ENCODE results near the gene KSR1. TPM values are rescaled to one million over a fixed set of nuclear protein-coding genes. Genes with fewer than 3 reads are reported as not detected.
"Not testable (repeated sequence)": the region's sequence is repeated elsewhere in the genome, so short reads cannot be mapped to it uniquely, and the experiment has no call there.

The KSR1 gene
- total RNA-seq, 2 donors from 2014 or later = 132 to 194 TPM

- H3K36me3 Mint-ChIP-seq = peaks cover 25 to 85% of the 10 kb centered on the region in 2 donors
- no peak for DNase-seq (ENCODE audit: low spot score in 2 of 2)
These were observed 157.2 kb downstream of the KSR1 start for GRCh38 chr17:27613433-27613832.

GRCh38 chr17:27615121-27615520 lies 158.9 kb downstream of the KSR1 start:
- H3K9me3 Mint-ChIP-seq = no peaks in the 10 kb centered on the region
- ATAC-seq = peak in 1 of 2 donors; percentile 63
- peak overlapping the region; percentile 56 for H3K27ac Mint-ChIP-seq
- DNase-seq (ENCODE audit: low spot score in 2 of 2) = no peak
- H3K36me3 Mint-ChIP-seq = peaks cover 17 to 78% of the 10 kb centered on the region in 2 donors

More at GRCh38 chr17:27613433-27613832, 157.2 kb downstream of the KSR1 start:
- Mint-ChIP-seq H3K27ac (no peak overlapping the region), H3K9me3 (no peaks in the 10 kb centered on the region)
- ATAC-seq = no peak

- ATAC-seq (no peak), DNase-seq (ENCODE audit: low spot score in 2 of 2) (no peak)
- Mint-ChIP-seq H3K9me3 (no peaks in the 10 kb centered on the region), H3K27ac (peak overlapping the region; percentile 33 to 56), H3K36me3 (peaks cover 17 to 79% of the 10 kb centered on the region in 2 donors)
These were observed 160.2 kb downstream of the KSR1 start for GRCh38 chr17:27616414-27616813.

GRCh38 chr17:27618417-27618816 lies 162.2 kb downstream of the KSR1 start:
- no peak for ATAC-seq
- H3K36me3 Mint-ChIP-seq = peaks cover 25 to 82% of the 10 kb centered on the region in 2 donors
- H3K27ac Mint-ChIP-seq = peak overlapping the region in 1 of 2 donors; percentile 68
- no peak for DNase-seq (ENCODE audit: low spot score in 2 of 2)
- H3K9me3 Mint-ChIP-seq = no peaks in the 10 kb centered on the region

- Mint-ChIP-seq H3K36me3 (peaks cover 28 to 71% of the 10 kb centered on the region in 2 donors), H3K27ac (peak overlapping the region; percentile 20 to 86), H3K9me3 (no peaks in the 10 kb centered on the region)
- DNase-seq (ENCODE audit: low spot score in 2 of 2) = no peak
- ATAC-seq = peak; percentile 65 to 75
These were observed 164.5 kb downstream of the KSR1 start for GRCh38 chr17:27620721-27621120.

GRCh38 chr17:27621536-27621935 lies 165.3 kb downstream of the KSR1 start:
- H3K27ac Mint-ChIP-seq = peak overlapping the region in 1 of 2 donors; percentile 31
- H3K9me3 Mint-ChIP-seq = no peaks in the 10 kb centered on the region
- peaks cover 23 to 63% of the 10 kb centered on the region in 2 donors for H3K36me3 Mint-ChIP-seq
- DNase-seq (ENCODE audit: low spot score in 2 of 2) = no peak
- no peak for ATAC-seq

- ATAC-seq (no peak), DNase-seq (ENCODE audit: low spot score in 2 of 2) (no peak)
- Mint-ChIP-seq H3K9me3 (no peaks in the 10 kb centered on the region), H3K27ac (peak overlapping the region; percentile 31 to 65), H3K36me3 (peaks cover 20 to 57% of the 10 kb centered on the region in 2 donors)
These were observed 165.8 kb downstream of the KSR1 start for GRCh38 chr17:27621942-27622559.

- DNase-seq (ENCODE audit: low spot score in 2 of 2) (no peak), ATAC-seq (no peak)
- Mint-ChIP-seq H3K9me3 (no peaks in the 10 kb centered on the region), H3K36me3 (peaks cover 20 to 48% of the 10 kb centered on the region in 2 donors), H3K27ac (peak overlapping the region in 1 of 2 donors; percentile 62)
These were observed 166.7 kb downstream of the KSR1 start for GRCh38 chr17:27622986-27623385.

- Mint-ChIP-seq H3K9me3 (no peaks in the 10 kb centered on the region), H3K27ac (peak overlapping the region; percentile 47 to 62), H3K36me3 (peaks cover 20 to 42% of the 10 kb centered on the region in 2 donors)
- DNase-seq (ENCODE audit: low spot score in 2 of 2) (no peak), ATAC-seq (no peak)
These were observed 167.4 kb downstream of the KSR1 start for GRCh38 chr17:27623614-27624013.

GRCh38 chr17:27624539-27624938 lies 168.3 kb downstream of the KSR1 start:
- DNase-seq (ENCODE audit: low spot score in 2 of 2) (no peak), ATAC-seq (no peak)
- H3K27ac Mint-ChIP-seq = peak overlapping the region; percentile 61 to 62
- H3K36me3 Mint-ChIP-seq = peaks cover 20 to 44% of the 10 kb centered on the region in 2 donors
- H3K9me3 Mint-ChIP-seq = no peaks in the 10 kb centered on the region

- peaks cover 20 to 43% of the 10 kb centered on the region in 2 donors for H3K36me3 Mint-ChIP-seq
- H3K27ac Mint-ChIP-seq = no peak overlapping the region
- ATAC-seq (no peak), DNase-seq (ENCODE audit: low spot score in 2 of 2) (no peak)
- no peaks in the 10 kb centered on the region for H3K9me3 Mint-ChIP-seq
These were observed 169.6 kb downstream of the KSR1 start for GRCh38 chr17:27625856-27626255.

GRCh38 chr17:27627514-27627913 lies 171.3 kb downstream of the KSR1 start:
- no peak for DNase-seq (ENCODE audit: low spot score in 2 of 2)
- H3K36me3 Mint-ChIP-seq = peaks cover 11 to 30% of the 10 kb centered on the region in 2 donors
- no peak for ATAC-seq
- no peak overlapping the region for H3K27ac Mint-ChIP-seq
- no peaks in the 10 kb centered on the region for H3K9me3 Mint-ChIP-seq

- peak; percentile 11 to 58 for ATAC-seq
- no peak for DNase-seq (ENCODE audit: low spot score in 2 of 2)
- Mint-ChIP-seq H3K27ac (no peak overlapping the region), H3K36me3 (peaks cover 6 to 24% of the 10 kb centered on the region in 2 donors), H3K9me3 (no peaks in the 10 kb centered on the region)
These were observed 172.1 kb downstream of the KSR1 start for GRCh38 chr17:27628376-27628775.

- peak overlapping the region; percentile 22 to 63 for H3K27ac Mint-ChIP-seq
- not testable (repeated sequence) for ATAC-seq; DNase-seq (ENCODE audit: low spot score in 2 of 2); H3K9me3 Mint-ChIP-seq
- H3K36me3 Mint-ChIP-seq = peaks cover 0 to 17% of the 10 kb centered on the region in 2 donors
These were observed 173.0 kb downstream of the KSR1 start for GRCh38 chr17:27629260-27629659.

GRCh38 chr17:27630607-27631410 lies 174.6 kb downstream of the KSR1 start, which contains the start of gene LGALS9:
TSS of gene LGALS9 (plus strand) at chr17:27631188. CDS start at chr17:27631266, 78 bp downstream.
- Mint-ChIP-seq H3K9me3 (no peaks in the 10 kb centered on the region), H3K36me3 (peaks cover 0 to 22% of the 10 kb centered on the region in 2 donors), H3K27ac (peak within 1 kb of the TSS; percentile 87 to 89)
- ATAC-seq = peak; percentile 40 to 77
- no peak for DNase-seq (ENCODE audit: low spot score in 2 of 2)

- Mint-ChIP-seq H3K36me3 (peaks cover 0 to 22% of the 10 kb centered on the region in 2 donors), H3K27ac (peak overlapping the region; percentile 87 to 89), H3K9me3 (no peaks in the 10 kb centered on the region)
- no peak for DNase-seq (ENCODE audit: low spot score in 2 of 2)
- ATAC-seq = peak; percentile 34 to 67
These were observed 175.1 kb downstream of the KSR1 start for GRCh38 chr17:27631411-27631760.
